K562 (cell line): ENCODE results near the gene OR10S1. TPM values are rescaled to one million over a fixed set of nuclear protein-coding genes. Genes with fewer than 3 reads are reported as not detected.

Experiments used
- ATF3 ChIP-seq, 2 experiments: fragments of 450-650 bp in 1 of 2; sonication (generic) in 1 of 2; formaldehyde crosslinking in 1 of 2; IDR thresholded peaks in 1 of 2; conservative IDR thresholded peaks in 1 of 2; 2 replicates each; pipeline versions ENCODE4 v1.6.1 to v1.8.1; 2016 to 2023; ENCODE audit warnings: mild to moderate bottlenecking in 2 of 2, moderate library complexity in 2 of 2, inconsistent platforms in 1 of 2, missing genetic modification reagents in 1 of 2
- CBFA2T2 ChIP-seq: fragments of 450-650 bp; conservative IDR thresholded peaks from 2 replicates; pipeline ENCODE4 v1.6.1; 2017; ENCODE audit warnings: mild to moderate bottlenecking
- CREB1 ChIP-seq, 2 experiments: sonication (generic) in 1 of 2; formaldehyde crosslinking in 1 of 2; IDR thresholded peaks; 2 replicates each; pipeline versions ENCODE4 v1.6.1 to v1.8.0; 2012 to 2022; ENCODE audit warnings: inconsistent platforms in 1 of 2, mild to moderate bottlenecking in 1 of 2, missing genetic modification reagents in 1 of 2, moderate library complexity in 1 of 2
- CUX1 ChIP-seq: fragments of 200-800 bp; sonication (Bioruptor generic); IDR thresholded peaks from 2 replicates; pipeline ENCODE4 v1.6.1; 2016; ENCODE audit warnings: missing genetic modification characterization, missing compliant biosample characterization
- E2F4 ChIP-seq: sonication (generic); formaldehyde crosslinking; IDR thresholded peaks from 2 replicates; pipeline ENCODE4 v1.8.0; 2022; ENCODE audit warnings: mild to moderate bottlenecking, low read depth, missing genetic modification reagents
- E4F1 ChIP-seq: fragments of 250-450 bp; sonication (Bioruptor Pico); IDR thresholded peaks from 2 replicates; pipeline ENCODE4 v1.5.0; 2021; ENCODE audit warnings: mild to moderate bottlenecking, borderline replicate concordance
- FOS ChIP-seq: IDR thresholded peaks from 3 replicates; pipeline ENCODE4 v1.6.1; 2011; ENCODE audit not compliant: insufficient read length; ENCODE audit errors: extremely low read depth
- JUND ChIP-seq, 2 experiments: IDR thresholded peaks; 2 replicates in 1 of 2; 3 replicates in 1 of 2; pipeline ENCODE4 v1.6.1; 2011; ENCODE audit warnings: borderline replicate concordance in 2 of 2, low read depth in 2 of 2, low read length in 2 of 2, improper control_type of control experiment in 1 of 2, missing biosample characterization in 1 of 2, missing genetic modification characterization in 1 of 2, missing genetic modification reagents in 1 of 2
- TRIM25 ChIP-seq: fragments of 450-650 bp; IDR thresholded peaks from 2 replicates; pipeline ENCODE4 v1.7.0; 2016; ENCODE audit warnings: borderline replicate concordance
- ZBTB12 ChIP-seq: fragments of 250-450 bp; sonication (Bioruptor Pico); IDR thresholded peaks from 2 replicates; pipeline ENCODE4 v1.4.0; 2020
- ZEB2 ChIP-seq: fragments of 450-650 bp; IDR thresholded peaks from 2 replicates; pipeline ENCODE4 v1.6.1; 2016
- polyA plus RNA-seq, 8 experiments: library from polyadenylated mRNA; depleted of rRNA in 4 of 8; stranded (reverse) in 5 of 8; unstranded in 3 of 8; fragments of >200 nt; fragmentation: Nextera tagmentation in 2 of 8; fragmentation: Illumina TruSeq in 1 of 8; extraction: Ambion mirVana in 2 of 8; extraction: Trizol in 1 of 8; gene quantifications; 2 replicates each; pipeline versions ENCODE4 v1.2.1 to v1.2.3, GENCODE V29; 2011 to 2014; ENCODE audit warnings: inconsistent platforms in 1 of 8, missing spikeins in 1 of 8
- total RNA-seq, 7 experiments: library from RNA; depleted of rRNA in 6 of 7; stranded (reverse); fragments of >200 nt in 6 of 7; fragmentation: Illumina TruSeq in 2 of 7; extraction: Trizol in 2 of 7; gene quantifications; 2 replicates each; pipeline versions ENCODE4 v1.2.1 to v1.2.3, GENCODE V29; 2011 to 2021; ENCODE audit warnings: low replicate concordance in 1 of 7

The OR10S1 gene
- total and polyA plus RNA-seq, 9 of the 15 experiments (the other 6 are each of a cell fraction or from before 2014, with no cell fraction given), result not detected

GRCh38 chr11:123977731-123978347, at the start of gene OR10S1 (continued):
- TF ChIP-seq ZBTB12 (CRISPR knock-in tag) (no peak), FOS (no peak), JUND (IDR thresholded peaks at IDR 0.05; ENCODE audit: borderline replicate concordance, low read depth, low read length) (peak; percentile 16; the same call in 1 of the 2 replicates), JUND (tag; IDR thresholded peaks at IDR 0.05; ENCODE audit: borderline replicate concordance, low read depth, low read length) (no peak), TRIM25 (no peak), E4F1 (CRISPR knock-in tag) (no peak), ZEB2 (peak; percentile 81), CUX1 (CRISPR knock-in tag) (no peak), CBFA2T2 (no peak), ATF3 (IDR thresholded peaks at IDR 0.05) (peak; percentile 38; the same call in 1 of the 2 replicates), ATF3 (CRISPR knock-in tag; conservative IDR thresholded peaks at IDR 0.05) (no peak), E2F4 (CRISPR knock-in tag) (no peak), CREB1 (IDR thresholded peaks at IDR 0.05) (no peak), CREB1 (CRISPR knock-in tag; IDR thresholded peaks at IDR 0.05) (no peak)
